ENCODE results near the gene MMP20.
"Not testable (repeated sequence)": the region's sequence is repeated elsewhere in the genome, so short reads cannot be mapped to it uniquely, and the experiment has no call there.

The MMP20 gene

GRCh38 chr11:102633385-102634026 is 8.4 kb upstream of the MMP20 start:
- Histone ChIP-seq H3K4me1 (ENCODE audit: insufficient read depth, low read length) (no peaks in the 10 kb centered on the region), H3K9me3 (ENCODE audit: control insufficient read depth, insufficient read depth, low read length) (no peaks in the 10 kb centered on the region)

DNA sequence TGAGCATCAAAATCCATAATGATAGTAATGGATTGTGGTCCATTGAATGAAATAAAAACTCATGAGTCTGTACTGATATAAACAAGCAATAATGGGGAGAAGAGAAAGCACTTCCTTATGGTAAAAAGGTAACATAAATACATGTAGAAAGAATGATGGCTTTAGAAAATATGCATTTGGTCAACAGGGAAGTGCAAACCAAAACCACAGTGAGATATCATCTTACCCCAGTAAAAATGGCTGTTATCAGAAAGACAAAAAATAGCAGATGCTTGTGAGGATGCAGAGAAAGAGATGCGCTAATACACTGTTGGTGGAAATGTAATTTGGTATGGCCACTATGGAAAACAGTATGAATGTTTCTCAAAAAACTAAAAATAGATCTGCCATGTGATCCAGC is 6.9 kb upstream of the MMP20 start:
- no peak overlapping the region for H3K9ac ChIP-seq (ENCODE audit: low read depth, low read length)
- H3K9me3 ChIP-seq (ENCODE audit: control insufficient read depth, insufficient read depth, low read length): no peaks in the 10 kb centered on the region
- H3K4me1 ChIP-seq (ENCODE audit: insufficient read depth, low read length): no peaks in the 10 kb centered on the region
- H3K36me3 ChIP-seq (ENCODE audit: insufficient read depth, low read length): no peaks in the 10 kb centered on the region

More at GRCh38 chr11:102633385-102634026, 8.4 kb upstream of the MMP20 start:
- H3K9ac ChIP-seq (ENCODE audit: low read depth, low read length): no peak overlapping the region
- H3K36me3 ChIP-seq (ENCODE audit: insufficient read depth, low read length): no peaks in the 10 kb centered on the region

DNA sequence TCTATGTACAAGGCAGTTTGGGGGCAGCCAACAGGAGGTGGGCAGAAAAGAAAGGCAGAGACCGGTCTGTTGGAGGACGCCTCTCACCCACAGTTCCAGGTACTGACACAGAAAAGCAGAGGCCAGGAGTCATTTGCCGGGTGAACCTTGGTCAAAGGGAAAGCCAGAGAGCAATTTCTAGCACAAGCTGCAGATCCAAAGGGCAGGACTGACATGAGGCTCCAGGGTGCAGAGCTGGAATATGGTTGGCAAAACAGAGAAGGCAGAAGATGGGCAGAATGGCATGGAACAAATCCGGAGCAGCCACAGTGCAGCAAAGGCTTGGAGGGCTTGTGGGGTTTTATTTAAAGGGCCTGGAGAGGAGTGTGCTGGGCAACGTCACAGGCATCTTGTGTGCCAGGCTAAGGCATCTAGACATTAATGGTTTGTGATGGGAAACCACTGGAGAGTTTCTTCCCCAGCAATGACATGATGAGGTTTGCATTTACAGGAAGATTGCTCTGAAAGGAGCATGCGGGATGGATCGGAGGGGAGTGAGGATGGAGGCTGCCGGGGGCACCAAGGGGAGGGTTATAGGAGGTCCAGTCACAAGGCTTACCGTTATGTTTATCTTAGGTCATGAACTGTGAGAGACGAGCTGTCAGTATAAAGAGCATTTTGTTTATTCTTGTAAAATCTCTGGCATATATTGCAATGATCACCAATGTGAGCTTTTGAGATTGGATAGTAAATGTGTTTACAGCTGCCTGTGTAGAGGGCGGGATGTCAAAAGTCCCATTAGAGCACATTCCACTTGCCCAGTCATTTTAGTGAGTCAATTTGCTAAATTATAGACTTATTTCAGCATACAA is 5.7 kb upstream of the MMP20 start:
- Histone ChIP-seq H3K9me3 (ENCODE audit: control insufficient read depth, insufficient read depth, low read length) (no peaks in the 10 kb centered on the region), H3K36me3 (ENCODE audit: insufficient read depth, low read length) (no peaks in the 10 kb centered on the region), H3K4me1 (ENCODE audit: insufficient read depth, low read length) (no peaks in the 10 kb centered on the region), H3K9ac (ENCODE audit: low read depth, low read length) (no peak overlapping the region)

DNA sequence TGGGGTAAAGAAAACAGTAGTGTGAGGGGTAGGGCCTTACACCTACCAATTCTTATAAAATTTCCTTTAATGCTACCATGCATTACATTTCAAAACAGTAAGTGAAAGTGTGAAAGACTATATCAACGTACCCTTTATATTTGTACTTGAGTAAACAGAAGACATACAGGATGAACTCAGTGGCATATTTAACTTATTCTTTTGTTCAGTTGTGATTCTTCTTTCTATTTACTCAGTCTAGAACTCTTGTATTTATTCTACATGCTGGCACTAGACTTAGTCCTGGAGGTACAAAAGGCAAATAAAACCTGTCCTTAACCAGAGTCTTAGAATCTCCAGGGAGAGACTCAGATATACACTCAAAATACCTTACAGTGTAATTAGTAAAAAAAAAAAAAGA is 4.8 kb upstream of the MMP20 start:
- not testable (repeated sequence) for H3K4me1 ChIP-seq (ENCODE audit: insufficient read depth, low read length); H3K36me3 ChIP-seq (ENCODE audit: insufficient read depth, low read length); H3K9ac ChIP-seq (ENCODE audit: low read depth, low read length); H3K9me3 ChIP-seq (ENCODE audit: control insufficient read depth, insufficient read depth, low read length)

DNA sequence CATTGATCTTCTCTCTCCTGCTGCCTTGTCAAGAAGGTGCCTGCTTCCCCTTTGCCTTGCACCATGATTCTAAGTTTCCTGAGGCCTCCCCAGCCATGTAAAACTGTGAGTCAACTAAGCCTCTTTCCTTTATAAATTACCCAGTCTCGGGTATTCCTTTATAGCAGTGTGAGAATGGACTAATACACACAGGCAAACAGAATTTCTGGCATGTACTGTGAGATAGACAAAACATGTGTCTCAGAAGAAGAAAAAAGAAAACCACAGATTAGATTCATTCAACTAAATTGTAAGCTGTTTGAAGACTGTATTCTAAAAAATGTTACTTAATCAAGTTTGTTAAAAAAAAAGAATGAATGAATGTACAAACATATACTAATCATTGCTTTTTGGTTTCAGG is 1.5 kb upstream of the MMP20 start:
- no peaks in the 10 kb centered on the region for H3K9me3 ChIP-seq (ENCODE audit: control insufficient read depth, insufficient read depth, low read length)
- no peaks in the 10 kb centered on the region for H3K4me1 ChIP-seq (ENCODE audit: insufficient read depth, low read length)
- no peaks in the 10 kb centered on the region for H3K36me3 ChIP-seq (ENCODE audit: insufficient read depth, low read length)
- H3K9ac ChIP-seq (ENCODE audit: low read depth, low read length): no peak overlapping the region

GRCh38 chr11:102623998-102624397 is 1.1 kb downstream of the MMP20 start:
- Histone ChIP-seq H3K36me3 (ENCODE audit: insufficient read depth, low read length) (no peaks in the 10 kb centered on the region), H3K9ac (ENCODE audit: low read depth, low read length) (no peak overlapping the region), H3K9me3 (ENCODE audit: control insufficient read depth, insufficient read depth, low read length) (no peaks in the 10 kb centered on the region), H3K4me1 (ENCODE audit: insufficient read depth, low read length) (no peaks in the 10 kb centered on the region)

GRCh38 chr11:102623128-102623527 is 2.0 kb downstream of the MMP20 start:
- no peak overlapping the region for H3K9ac ChIP-seq (ENCODE audit: low read depth, low read length)
- no peaks in the 10 kb centered on the region for H3K36me3 ChIP-seq (ENCODE audit: insufficient read depth, low read length)
- H3K4me1 ChIP-seq (ENCODE audit: insufficient read depth, low read length): no peaks in the 10 kb centered on the region
- H3K9me3 ChIP-seq (ENCODE audit: control insufficient read depth, insufficient read depth, low read length): no peaks in the 10 kb centered on the region

DNA sequence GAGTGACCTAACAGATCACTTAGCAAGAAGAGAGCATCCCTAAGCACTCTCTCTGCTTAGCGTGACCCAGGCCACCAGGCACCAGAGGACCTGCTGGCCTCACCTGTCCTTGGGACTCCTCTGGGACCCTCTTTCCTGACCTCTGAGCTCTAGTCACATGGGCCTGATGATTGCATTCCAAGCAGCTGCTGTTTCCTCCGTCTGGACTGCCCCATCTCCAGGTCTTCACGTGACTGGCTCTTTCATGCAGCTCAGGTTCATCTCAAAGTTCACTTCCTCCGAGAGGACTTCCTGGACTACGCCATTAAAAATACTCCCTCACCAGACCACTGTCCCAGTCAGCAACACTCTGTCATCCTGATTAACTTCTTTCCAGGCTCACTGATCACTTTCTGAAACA is 2.9 kb downstream of the MMP20 start:
- Histone ChIP-seq H3K36me3 (ENCODE audit: insufficient read depth, low read length) (no peaks in the 10 kb centered on the region), H3K4me1 (ENCODE audit: insufficient read depth, low read length) (no peaks in the 10 kb centered on the region), H3K9me3 (ENCODE audit: control insufficient read depth, insufficient read depth, low read length) (no peaks in the 10 kb centered on the region), H3K9ac (ENCODE audit: low read depth, low read length) (no peak overlapping the region)

GRCh38 chr11:102620818-102621561 is 4.1 kb downstream of the MMP20 start:
- H3K36me3 ChIP-seq (ENCODE audit: insufficient read depth, low read length): no peaks in the 10 kb centered on the region
- H3K9ac ChIP-seq (ENCODE audit: low read depth, low read length): no peak overlapping the region
- H3K9me3 ChIP-seq (ENCODE audit: control insufficient read depth, insufficient read depth, low read length): no peaks in the 10 kb centered on the region
- no peaks in the 10 kb centered on the region for H3K4me1 ChIP-seq (ENCODE audit: insufficient read depth, low read length)

- Histone ChIP-seq H3K36me3 (ENCODE audit: insufficient read depth, low read length) (no peaks in the 10 kb centered on the region), H3K4me1 (ENCODE audit: insufficient read depth, low read length) (no peaks in the 10 kb centered on the region), H3K9ac (ENCODE audit: low read depth, low read length) (no peak overlapping the region), H3K9me3 (ENCODE audit: control insufficient read depth, insufficient read depth, low read length) (no peaks in the 10 kb centered on the region)
These were observed 5.0 kb downstream of the MMP20 start for GRCh38 chr11:102620179-102620578.

GRCh38 chr11:102617466-102618008 is 7.6 kb downstream of the MMP20 start:
- no peaks in the 10 kb centered on the region for H3K36me3 ChIP-seq (ENCODE audit: insufficient read depth, low read length)
- no peaks in the 10 kb centered on the region for H3K9me3 ChIP-seq (ENCODE audit: control insufficient read depth, insufficient read depth, low read length)
- H3K4me1 ChIP-seq (ENCODE audit: insufficient read depth, low read length): peaks cover 16% of the 10 kb centered on the region
- no peak overlapping the region for H3K9ac ChIP-seq (ENCODE audit: low read depth, low read length)

DNA sequence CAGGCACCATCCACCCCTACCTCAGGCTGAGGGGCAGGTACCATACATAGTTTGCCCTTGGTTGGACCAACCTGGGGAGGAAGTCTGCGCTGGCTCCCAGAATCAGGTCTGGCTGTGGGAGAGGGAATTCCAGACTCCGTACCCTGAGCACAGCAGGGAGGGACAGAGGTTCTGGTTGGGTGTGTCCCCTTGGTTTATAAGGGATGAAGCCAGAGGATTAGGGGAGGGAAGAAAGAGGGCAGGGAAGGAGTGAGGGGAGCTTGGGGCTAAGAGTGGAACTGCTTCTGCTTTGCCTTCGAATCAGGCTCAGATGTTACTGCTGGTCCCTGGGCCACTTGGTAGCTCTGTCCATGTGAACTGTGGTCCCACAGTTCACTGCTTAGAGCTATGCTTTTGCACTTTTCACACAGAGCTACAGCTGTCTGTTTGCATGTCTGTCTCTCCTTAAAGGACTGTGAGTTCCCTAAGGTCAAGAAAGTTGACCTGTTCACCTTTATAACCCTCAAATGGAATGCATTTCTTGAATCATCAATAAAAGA is 9.2 kb downstream of the MMP20 start:
- Histone ChIP-seq H3K9me3 (ENCODE audit: control insufficient read depth, insufficient read depth, low read length) (no peaks in the 10 kb centered on the region), H3K36me3 (ENCODE audit: insufficient read depth, low read length) (no peaks in the 10 kb centered on the region), H3K9ac (ENCODE audit: low read depth, low read length) (no peak overlapping the region), H3K4me1 (ENCODE audit: insufficient read depth, low read length) (peaks cover 16% of the 10 kb centered on the region)

GRCh38 chr11:102615077-102615893 is 9.8 kb downstream of the MMP20 start:
- Histone ChIP-seq H3K4me1 (ENCODE audit: insufficient read depth, low read length) (peaks cover 16% of the 10 kb centered on the region), H3K36me3 (ENCODE audit: insufficient read depth, low read length) (no peaks in the 10 kb centered on the region), H3K9ac (ENCODE audit: low read depth, low read length) (no peak overlapping the region), H3K9me3 (ENCODE audit: control insufficient read depth, insufficient read depth, low read length) (no peaks in the 10 kb centered on the region)

GRCh38 chr11:102614485-102614884 is 10.6 kb downstream of the MMP20 start:
- Histone ChIP-seq H3K4me1 (ENCODE audit: insufficient read depth, low read length) (peaks cover 16% of the 10 kb centered on the region), H3K36me3 (ENCODE audit: insufficient read depth, low read length) (no peaks in the 10 kb centered on the region), H3K9me3 (ENCODE audit: control insufficient read depth, insufficient read depth, low read length) (no peaks in the 10 kb centered on the region), H3K9ac (ENCODE audit: low read depth, low read length) (no peak overlapping the region)
